ENCODE measurements around the gene PROM1.

PROM1 gene

DNA sequence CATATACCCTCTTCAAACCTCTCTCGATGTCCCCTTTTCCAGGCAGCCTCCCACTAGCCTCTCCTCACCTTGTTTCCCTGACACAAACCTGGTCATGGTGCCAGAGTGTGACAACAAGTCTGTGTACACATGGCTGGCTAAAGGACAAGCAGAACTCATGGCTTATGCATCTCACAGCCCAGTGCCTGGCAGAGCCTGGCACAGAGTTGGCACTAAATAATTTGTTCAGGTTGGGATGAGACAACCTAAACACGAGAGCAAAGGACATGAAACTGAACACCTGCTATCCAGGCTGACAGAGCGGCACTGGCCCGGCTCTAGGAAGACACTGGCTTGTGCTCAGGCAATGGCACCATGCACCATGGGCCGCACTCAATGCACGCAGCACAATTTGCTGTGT lies 72.7 kb downstream of the PROM1 start:
- H3K27me3 Mint-ChIP-seq (ENCODE audit: low read depth): peaks cover 3% of the 10 kb centered on the region
- TF ChIP-seq, protein P1, sequence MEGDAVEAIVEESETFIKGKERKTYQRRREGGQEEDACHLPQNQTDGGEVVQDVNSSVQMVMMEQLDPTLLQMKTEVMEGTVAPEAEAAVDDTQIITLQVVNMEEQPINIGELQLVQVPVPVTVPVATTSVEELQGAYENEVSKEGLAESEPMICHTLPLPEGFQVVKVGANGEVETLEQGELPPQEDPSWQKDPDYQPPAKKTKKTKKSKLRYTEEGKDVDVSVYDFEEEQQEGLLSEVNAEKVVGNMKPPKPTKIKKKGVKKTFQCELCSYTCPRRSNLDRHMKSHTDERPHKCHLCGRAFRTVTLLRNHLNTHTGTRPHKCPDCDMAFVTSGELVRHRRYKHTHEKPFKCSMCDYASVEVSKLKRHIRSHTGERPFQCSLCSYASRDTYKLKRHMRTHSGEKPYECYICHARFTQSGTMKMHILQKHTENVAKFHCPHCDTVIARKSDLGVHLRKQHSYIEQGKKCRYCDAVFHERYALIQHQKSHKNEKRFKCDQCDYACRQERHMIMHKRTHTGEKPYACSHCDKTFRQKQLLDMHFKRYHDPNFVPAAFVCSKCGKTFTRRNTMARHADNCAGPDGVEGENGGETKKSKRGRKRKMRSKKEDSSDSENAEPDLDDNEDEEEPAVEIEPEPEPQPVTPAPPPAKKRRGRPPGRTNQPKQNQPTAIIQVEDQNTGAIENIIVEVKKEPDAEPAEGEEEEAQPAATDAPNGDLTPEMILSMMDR (IDR thresholded peaks at IDR 0.05; ENCODE audit: unreplicated experiment in 3 of 3): no peak
- no peaks in the 10 kb centered on the region for H3K4me1 Mint-ChIP-seq
- H3K27ac Mint-ChIP-seq: no peak overlapping the region
- H3K4me3 Mint-ChIP-seq: no peak overlapping the region
- peaks cover 21% of the 10 kb centered on the region for H3K36me3 Mint-ChIP-seq (ENCODE audit: low read depth)
- no peaks in the 10 kb centered on the region for H3K9me3 Mint-ChIP-seq

DNA sequence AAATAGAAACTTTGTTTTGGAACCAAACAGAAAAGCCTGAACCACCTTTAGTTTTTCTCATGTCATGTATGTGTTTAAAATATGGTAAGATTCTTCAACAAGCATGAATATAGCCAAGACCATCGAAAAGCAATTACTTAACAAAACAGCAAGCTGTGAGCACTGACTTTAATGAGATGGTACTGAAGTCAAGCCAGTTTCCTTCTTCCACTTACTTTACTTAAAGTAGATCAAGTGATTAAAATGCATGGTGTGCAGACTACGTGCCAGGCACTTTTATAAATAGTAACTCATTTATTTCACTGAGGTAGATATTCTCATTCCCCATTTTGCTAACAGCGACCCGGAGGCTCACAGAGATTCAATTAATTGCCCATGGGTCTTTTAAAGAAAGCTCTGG lies 74.7 kb downstream of the PROM1 start:
- no peak overlapping the region for H3K4me3 Mint-ChIP-seq
- TF ChIP-seq, protein P1 (IDR thresholded peaks at IDR 0.05; ENCODE audit: unreplicated experiment in 3 of 3): no peak
- H3K9me3 Mint-ChIP-seq: no peaks in the 10 kb centered on the region
- no peaks in the 10 kb centered on the region for H3K27me3 Mint-ChIP-seq (ENCODE audit: low read depth)
- no peak overlapping the region for H3K27ac Mint-ChIP-seq
- H3K4me1 Mint-ChIP-seq: no peaks in the 10 kb centered on the region
- peaks cover 14% of the 10 kb centered on the region for H3K36me3 Mint-ChIP-seq (ENCODE audit: low read depth)

DNA sequence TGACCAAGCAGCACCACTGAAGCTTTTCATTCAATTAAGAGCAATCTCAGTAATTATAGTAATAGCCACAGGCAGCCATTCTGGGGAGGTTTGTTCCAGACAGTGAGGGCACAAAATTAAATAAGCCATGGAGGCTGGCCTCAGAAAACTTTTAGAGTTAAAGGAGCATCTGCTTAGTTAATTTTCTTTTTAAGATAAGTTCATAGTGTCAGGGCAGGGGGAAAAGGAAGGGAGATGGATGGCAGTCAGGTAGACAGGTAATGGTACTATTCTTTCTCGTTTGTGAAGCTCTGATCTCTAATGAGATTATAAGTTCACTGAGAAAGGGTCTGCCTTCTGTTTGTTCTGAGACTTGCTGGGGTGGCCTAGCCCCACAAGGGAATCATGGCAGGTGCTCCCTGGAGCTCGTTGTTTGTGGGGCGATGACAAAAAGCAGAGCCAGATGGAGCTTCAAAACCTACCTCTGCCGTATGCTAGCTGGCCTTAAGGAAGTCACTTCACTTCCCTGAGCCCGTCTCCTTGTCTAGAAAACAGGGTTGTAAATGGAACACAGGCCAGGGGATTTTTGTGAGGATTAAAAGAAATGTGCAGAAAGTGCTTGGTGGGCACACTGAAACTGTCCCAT lies 76.2 kb downstream of the PROM1 start:
- Mint-ChIP-seq H3K4me1 (no peaks in the 10 kb centered on the region), H3K4me3 (no peak overlapping the region), H3K9me3 (no peaks in the 10 kb centered on the region), H3K36me3 (ENCODE audit: low read depth) (peaks cover 9% of the 10 kb centered on the region), H3K27me3 (ENCODE audit: low read depth) (no peaks in the 10 kb centered on the region), H3K27ac (no peak overlapping the region)
- TF ChIP-seq, protein P1 (IDR thresholded peaks at IDR 0.05; ENCODE audit: unreplicated experiment in 3 of 3): no peak

DNA sequence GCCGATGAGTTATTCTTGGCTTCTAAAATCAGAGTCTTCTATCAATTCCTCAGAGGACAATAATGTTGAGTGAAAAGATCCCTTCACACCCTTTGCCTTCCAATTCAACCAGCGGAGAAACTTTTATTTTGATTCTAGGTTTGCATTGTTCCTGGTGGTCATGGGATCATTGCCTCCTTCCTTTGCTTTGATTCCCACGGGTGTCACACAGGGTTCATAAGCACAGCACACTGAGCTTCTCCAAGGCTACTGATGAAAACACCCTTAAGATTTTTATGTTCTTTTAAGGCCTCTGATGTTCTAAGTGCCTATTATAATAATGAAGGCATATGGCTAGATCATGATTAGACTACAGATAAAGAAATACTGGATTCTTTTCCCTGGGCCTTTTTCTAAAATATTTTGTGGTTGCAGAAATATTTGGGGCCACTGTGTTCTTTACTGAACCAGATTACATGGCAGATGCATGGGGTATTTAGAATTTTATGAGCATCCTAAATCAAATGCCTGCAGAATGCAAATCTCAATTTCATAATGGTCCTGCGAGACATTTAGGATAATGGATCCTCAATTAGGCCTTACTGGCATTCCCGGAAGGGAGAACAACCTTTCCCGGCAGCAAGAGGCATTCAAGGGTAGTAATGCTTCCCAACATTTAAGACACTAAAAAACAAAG lies 76.9 kb downstream of the PROM1 start:
- TF ChIP-seq, protein P1 (IDR thresholded peaks at IDR 0.05; ENCODE audit: unreplicated experiment in 3 of 3): no peak
- Mint-ChIP-seq H3K9me3 (no peaks in the 10 kb centered on the region), H3K27me3 (ENCODE audit: low read depth) (no peaks in the 10 kb centered on the region), H3K27ac (no peak overlapping the region), H3K4me3 (no peak overlapping the region), H3K4me1 (no peaks in the 10 kb centered on the region), H3K36me3 (ENCODE audit: low read depth) (peaks cover 5% of the 10 kb centered on the region)

DNA sequence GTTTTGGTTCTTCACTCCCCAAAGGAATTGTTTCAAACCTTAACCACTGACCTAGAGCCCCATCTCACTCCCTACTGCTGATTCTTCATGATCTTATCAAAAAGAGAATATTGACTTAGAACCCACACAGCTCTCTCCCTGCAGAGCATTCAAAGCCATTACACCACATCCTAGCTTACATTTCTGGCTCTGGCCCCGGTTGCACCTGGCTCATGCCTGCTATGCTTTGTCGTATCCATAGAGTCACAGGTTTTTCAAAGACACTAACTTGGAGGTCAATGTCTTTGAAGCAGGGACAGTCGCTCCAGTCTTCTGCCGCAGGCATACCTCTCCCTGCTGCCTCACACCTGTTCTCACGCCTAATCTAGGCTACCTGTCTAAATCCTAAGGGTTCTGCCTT lies 78.1 kb downstream of the PROM1 start:
- H3K27me3 Mint-ChIP-seq (ENCODE audit: low read depth): no peaks in the 10 kb centered on the region
- H3K4me1 Mint-ChIP-seq: no peaks in the 10 kb centered on the region
- H3K36me3 Mint-ChIP-seq (ENCODE audit: low read depth): no peaks in the 10 kb centered on the region
- no peak overlapping the region for H3K27ac Mint-ChIP-seq
- TF ChIP-seq, protein P1 (IDR thresholded peaks at IDR 0.05; ENCODE audit: unreplicated experiment in 3 of 3): no peak
- no peaks in the 10 kb centered on the region for H3K9me3 Mint-ChIP-seq
- H3K4me3 Mint-ChIP-seq: no peak overlapping the region

DNA sequence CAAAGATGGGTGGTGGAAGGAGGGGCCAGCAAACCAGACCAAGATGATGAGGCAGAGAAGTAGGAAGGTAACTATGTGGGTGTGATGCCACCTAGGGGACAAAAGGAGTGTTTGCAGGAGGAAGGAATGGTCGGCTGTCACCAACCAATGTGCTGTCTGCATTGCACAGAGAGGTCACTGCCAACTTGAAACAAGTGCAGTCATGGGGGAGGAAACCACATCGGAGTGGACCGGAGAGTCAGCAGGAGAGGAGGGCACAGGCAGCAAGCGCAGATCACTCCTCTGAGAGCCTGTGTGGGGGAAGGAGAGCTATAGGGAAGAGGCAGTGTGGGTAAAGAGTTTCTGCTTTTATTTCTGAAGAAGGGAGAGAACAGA lies 82.4 kb downstream of the PROM1 start:
- no peaks in the 10 kb centered on the region for H3K9me3 Mint-ChIP-seq
- TF ChIP-seq, protein P1 (IDR thresholded peaks at IDR 0.05; ENCODE audit: unreplicated experiment in 3 of 3): peak; percentile 74 to 93 (median 88)
- H3K4me1 Mint-ChIP-seq: no peaks in the 10 kb centered on the region
- H3K4me3 Mint-ChIP-seq: no peak overlapping the region
- H3K27me3 Mint-ChIP-seq (ENCODE audit: low read depth): no peaks in the 10 kb centered on the region
- H3K27ac Mint-ChIP-seq: no peak overlapping the region
- no peaks in the 10 kb centered on the region for H3K36me3 Mint-ChIP-seq (ENCODE audit: low read depth)
